H1 (cell line): ENCODE measurements around the gene SH3PXD2A. TPM values are rescaled to one million over a fixed set of nuclear protein-coding genes. Genes with fewer than 3 reads are reported as not detected.

Source experiments
- ATF2 ChIP-seq: IDR thresholded peaks from 2 replicates; pipeline ENCODE4 v1.6.1; 2012; ENCODE audit warnings: low read length, inconsistent platforms
- POLR2AphosphoS5 ChIP-seq: IDR thresholded peaks from 2 replicates; pipeline ENCODE4 v1.6.1; 2011; ENCODE audit warnings: low read depth, low read length
- polyA plus RNA-seq, 7 experiments: library from polyadenylated mRNA; depleted of rRNA in 3 of 7; stranded (reverse) in 5 of 7; unstranded in 2 of 7; fragments of >200 nt in 5 of 7; fragments of 200-250 nt in 2 of 7; gene quantifications; 1 replicate in 5 of 7; 2 replicates in 1 of 7; 4 replicates in 1 of 7; pipeline versions ENCODE4 v1.2.1 to v1.2.3, GENCODE V29; 2011 to 2013; ENCODE audit warnings: missing spikeins in 2 of 7, mixed read lengths in 2 of 7
- total RNA-seq: library from RNA; stranded (reverse); fragmentation: NEBNext Ultra II Directional; extraction: Animal tissue kit (Norgen Biotek cat#: 25700); gene quantifications from 2 replicates; pipeline ENCODE4 v1.2.1, GENCODE V29; 2021

Gene SH3PXD2A
- total and polyA plus RNA-seq, 2 of the 8 experiments (the other 6 are each of a cell fraction or from before 2014, with no cell fraction given), result 5.4 to 16.3 TPM

- no peak for TF ChIP-seq POLR2AphosphoS5
- TF ChIP-seq ATF2, result no peak
Observed at GRCh38 chr10:103658049-103658577, 197.3 kb downstream of the SH3PXD2A start (continued).
